Ascending aorta (tissue), 2 donors: ENCODE data around the gene RBM6. TPM values are rescaled to one million over a fixed set of nuclear protein-coding genes. Genes with fewer than 3 reads are reported as not detected.

ENCODE experiments used
- DNase-seq, 2 donors: peaks; one replicate each; pipeline ENCODE4 v3.0.0-alpha.2; 2019; ENCODE audit warnings: low spot score in 2 of 2
- H3K27ac ChIP-seq, 2 donors: fragments of 200-600 bp; sonication (generic); one replicate each; pipeline ENCODE4 v1.5.1; 2016 to 2017; ENCODE audit warnings: mild to moderate bottlenecking in 1 of 2
- H3K27me3 ChIP-seq: fragments of 200-600 bp; sonication (generic); one replicate; pipeline ENCODE4 v1.5.1; 2017
- H3K36me3 ChIP-seq, 2 donors: fragments of 200-600 bp; sonication (generic); one replicate each; pipeline ENCODE4 v1.5.1; 2016
- H3K4me1 ChIP-seq, 2 donors: fragments of 200-600 bp; sonication (generic); one replicate each; pipeline ENCODE4 v1.5.1; 2016 to 2017; ENCODE audit warnings: mild to moderate bottlenecking in 1 of 2
- H3K4me3 ChIP-seq, 2 donors: fragments of 200-600 bp; sonication (generic); one replicate each; pipeline ENCODE4 v1.5.1; 2016 to 2017; ENCODE audit warnings: mild to moderate bottlenecking in 1 of 2
- H3K9me3 ChIP-seq, 2 donors: fragments of 200-600 bp; sonication (generic); one replicate each; pipeline ENCODE4 v1.5.1; 2016
- CTCF ChIP-seq, 3 experiments: fragments of 200-600 bp in 2 of 3; fragments of 450-650 bp in 1 of 3; sonication (generic) in 2 of 3; IDR thresholded peaks; one replicate each; pipeline ENCODE4 v1.5.1; 2016 to 2019; ENCODE audit warnings: antibody characterized with exemption in 3 of 3, mild to moderate bottlenecking in 1 of 3, moderate library complexity in 1 of 3
- intact Hi-C: fragments of 100-400 bp; cut with DNase I; formaldehyde crosslinking; loops from one replicate; pipeline ENCODE4 v1.15.1; 2023
- total RNA-seq: library from RNA; depleted of rRNA; stranded (reverse); fragments of >200 nt; gene quantifications from one replicate; pipeline ENCODE4 v1.1.0, GENCODE V29; 2016

The RBM6 gene
- total RNA-seq, 1 donor from 2014 or later, result 84.7 TPM

DNA sequence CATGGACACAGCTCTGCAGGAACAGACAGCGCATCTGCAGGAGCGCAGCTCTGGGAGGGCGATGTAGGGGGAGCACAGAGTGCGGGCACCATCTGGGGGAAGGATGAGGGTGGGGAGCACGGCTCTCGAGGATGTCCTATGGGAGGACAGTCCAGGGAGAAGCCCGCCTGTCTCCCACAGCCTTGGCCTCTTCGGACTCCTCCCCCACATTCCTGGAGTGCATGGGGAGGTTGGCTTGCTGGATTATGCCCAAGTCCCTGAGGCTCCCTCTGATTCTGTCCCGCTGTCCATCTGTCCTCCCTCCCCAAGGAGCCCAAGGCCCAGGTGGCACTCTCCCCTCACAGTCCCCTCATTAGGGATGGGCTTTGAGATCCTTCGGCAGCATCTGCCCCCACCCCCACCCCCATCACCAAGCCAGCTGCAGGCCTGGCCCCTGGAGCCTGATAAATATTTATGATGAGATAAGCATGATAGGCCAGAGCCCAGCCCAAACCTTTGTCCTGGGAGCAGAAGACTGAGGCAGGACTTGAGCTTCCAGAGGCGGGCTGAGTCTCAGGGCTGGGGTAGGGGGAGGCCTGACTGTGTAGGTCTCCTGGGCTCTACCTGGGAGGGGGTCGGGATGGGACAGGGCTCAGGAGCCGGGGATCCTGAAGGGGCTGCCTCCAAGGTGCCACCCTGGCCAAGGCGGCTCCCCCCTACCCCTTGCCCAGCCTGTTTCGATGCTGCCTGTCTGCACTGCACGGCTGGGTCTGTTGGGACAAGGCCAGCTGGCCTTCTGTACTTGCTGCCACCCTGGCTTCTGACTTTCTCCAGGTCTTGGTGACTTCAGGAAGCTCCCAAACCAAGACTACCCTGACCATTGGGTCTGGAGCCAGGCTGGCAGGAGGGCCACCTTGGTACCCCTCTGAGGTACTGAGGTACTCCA is 186.6 kb downstream of the RBM6 start:
- TF ChIP-seq CTCF (IDR thresholded peaks at IDR 0.05), result no peak
- DNase-seq, result no peak
- Histone ChIP-seq H3K27ac (no peak overlapping the region), H3K36me3 (no peaks in the 10 kb centered on the region), H3K4me3 (no peak overlapping the region), H3K4me1 (peaks cover 5 to 42% of the 10 kb centered on the region in 2 donors), H3K27me3 (no peaks in the 10 kb centered on the region), H3K9me3 (no peaks in the 10 kb centered on the region)
- intact Hi-C loops, result no loop called here

Other genes starting within 250 kb of the RBM6 start
- gene AMIGO3, start 220.5 kb upstream of the RBM6 start, total RNA-seq, result 0.43 TPM
- 16.4 TPM for gene GMPPB, start 216.2 kb upstream of the RBM6 start, total RNA-seq
- gene IP6K1, start 153.6 kb upstream of the RBM6 start, total RNA-seq, result 33.8 TPM
- not detected for gene CDHR4, start 140.3 kb upstream of the RBM6 start, total RNA-seq
- not detected for gene INKA1, start 136.9 kb upstream of the RBM6 start, total RNA-seq
- 56.1 TPM for gene UBA7, start 126.2 kb upstream of the RBM6 start, total RNA-seq
- not detected for gene TRAIP, start 83.6 kb upstream of the RBM6 start, total RNA-seq
- not detected for gene CAMKV, start 70.2 kb upstream of the RBM6 start, total RNA-seq
- gene MST1R, start 36.3 kb upstream of the RBM6 start, total RNA-seq, result not detected
- 13.0 TPM for gene MON1A, start 10.3 kb upstream of the RBM6 start, total RNA-seq
- 105 TPM for gene RBM5, start 148.8 kb downstream of the RBM6 start, total RNA-seq
- 75.0 TPM for gene SEMA3F, start 215.2 kb downstream of the RBM6 start, total RNA-seq